Fibroblast of lung (primary cell): ENCODE measurements around the gene TMED3.

Experiments used
- CTCF ChIP-seq, 2 donors: IDR thresholded peaks in 1 of 2; conservative IDR thresholded peaks in 1 of 2; 1 replicate in 1 of 2; 2 replicates in 1 of 2; pipeline ENCODE4 v1.5.1; 2011 to 2012; ENCODE audit warnings: low read length in 2 of 2, control low read depth in 1 of 2, inconsistent platforms in 1 of 2, low read depth in 1 of 2, mild to moderate bottlenecking in 1 of 2
- EZH2 ChIP-seq: IDR thresholded peaks from 2 replicates; pipeline ENCODE4 v1.5.1; 2012; ENCODE audit warnings: low read length, control low read depth, mild to moderate bottlenecking; ENCODE audit errors: missing control alignments

GRCh38 chr15:79337591-79337990, 26.7 kb downstream of the TMED3 start:
- TF ChIP-seq EZH2 (no peak), CTCF (conservative IDR thresholded peaks at IDR 0.05 in 1 of 2, IDR thresholded peaks at IDR 0.05 in 1 of 2; ENCODE audit: low read depth in 1 of 2, low read length in 2 of 2) (no peak)
